Measurements from ENCODE around the gene PARVG.

Gene PARVG

GRCh38 chr22:44175676-44176075, 5.0 kb upstream of the PARVG start:
- Histone ChIP-seq H3K9me3 (ENCODE audit: control extremely low read depth in 1 of 5, control insufficient read depth in 4 of 5, insufficient read depth in 2 of 5, low read depth in 1 of 5, low read length in 4 of 5) (no peaks in the 10 kb centered on the region), H3K4me1 (ENCODE audit: control extremely low read depth in 1 of 4, control insufficient read depth in 4 of 4, insufficient read depth in 4 of 4, low read length in 3 of 4) (peaks cover 10 to 57% (median 37%) of the 10 kb centered on the region in 4 experiments), H3K27me3 (replicated peaks in 2 of 5; ENCODE audit: control insufficient read depth in 4 of 5, insufficient read depth in 5 of 5, low read length in 4 of 5) (no peaks in the 10 kb centered on the region), H3K27ac (ENCODE audit: insufficient read depth in 1 of 2, low read depth in 1 of 2, low read length in 2 of 2, poor library complexity in 1 of 2, severe bottlenecking in 2 of 2) (no peak overlapping the region), H3K36me3 (ENCODE audit: control insufficient read depth in 4 of 4, insufficient read depth in 4 of 4, low read length in 3 of 4) (peaks cover 0 to 3% (median 0%) of the 10 kb centered on the region in 4 experiments), H3K4me3 (ENCODE audit: control insufficient read depth in 1 of 7, extremely low read depth in 1 of 7, insufficient read depth in 4 of 7, low read depth in 2 of 7, low read length in 6 of 7) (no peak overlapping the region)
- DNase-seq: no peak
- CTCF ChIA-PET: interaction anchor here (1.9 kb wide), 1 partner anchor 11 kb away, joined by 5 read pairs; no protein-coding TSS in a partner anchor
- 95% methylated on average over 7 of the region's 8 CpGs for WGBS (ENCODE audit: insufficient coverage)
- POLR2A ChIA-PET: no interaction called here

- WGBS (ENCODE audit: insufficient coverage): 86% methylated on average over 8 of the region's 10 CpGs
- Histone ChIP-seq H3K27me3 (replicated peaks in 2 of 5; ENCODE audit: control insufficient read depth in 4 of 5, insufficient read depth in 5 of 5, low read length in 4 of 5) (no peaks in the 10 kb centered on the region), H3K27ac (ENCODE audit: insufficient read depth in 1 of 2, low read depth in 1 of 2, low read length in 2 of 2, poor library complexity in 1 of 2, severe bottlenecking in 2 of 2) (no peak overlapping the region), H3K9me3 (ENCODE audit: control extremely low read depth in 1 of 5, control insufficient read depth in 4 of 5, insufficient read depth in 2 of 5, low read depth in 1 of 5, low read length in 4 of 5) (no peaks in the 10 kb centered on the region), H3K4me3 (ENCODE audit: control insufficient read depth in 1 of 7, extremely low read depth in 1 of 7, insufficient read depth in 4 of 7, low read depth in 2 of 7, low read length in 6 of 7) (peak overlapping the region in 1 of 7 experiments; percentile 86), H3K36me3 (ENCODE audit: control insufficient read depth in 4 of 4, insufficient read depth in 4 of 4, low read length in 3 of 4) (peaks cover 0 to 13% (median 6%) of the 10 kb centered on the region in 4 experiments), H3K4me1 (ENCODE audit: control extremely low read depth in 1 of 4, control insufficient read depth in 4 of 4, insufficient read depth in 4 of 4, low read length in 3 of 4) (peaks cover 3 to 51% (median 37%) of the 10 kb centered on the region in 4 experiments)
- no peak for DNase-seq
- ChIA-PET CTCF (interaction anchor here (0.9 to 1.3 kb wide), 3 partner anchors 11 to 16 kb away, joined by 3 to 4 read pairs (median 3); no protein-coding TSS in a partner anchor), POLR2A (no interaction called here)
Measured at GRCh38 chr22:44179196-44179988, 1.3 kb upstream of the PARVG start.

GRCh38 chr22:44179989-44180705, 578 bp upstream of the PARVG start:
- H3K4me3 ChIP-seq (ENCODE audit: control insufficient read depth in 1 of 7, extremely low read depth in 1 of 7, insufficient read depth in 4 of 7, low read depth in 2 of 7, low read length in 6 of 7): peak overlapping the region in 4 of 7 experiments; percentile 76 to 91 (median 85)
- H3K9me3 ChIP-seq (ENCODE audit: control extremely low read depth in 1 of 5, control insufficient read depth in 4 of 5, insufficient read depth in 2 of 5, low read depth in 1 of 5, low read length in 4 of 5): no peaks in the 10 kb centered on the region
- peak in 2 of 3 donors; percentile 11 to 17 for DNase-seq
- peak overlapping the region; percentile 83 to 93 for H3K27ac ChIP-seq (ENCODE audit: insufficient read depth in 1 of 2, low read depth in 1 of 2, low read length in 2 of 2, poor library complexity in 1 of 2, severe bottlenecking in 2 of 2)
- H3K36me3 ChIP-seq (ENCODE audit: control insufficient read depth in 4 of 4, insufficient read depth in 4 of 4, low read length in 3 of 4): peaks cover 0 to 20% (median 12%) of the 10 kb centered on the region in 4 experiments
- POLR2A ChIA-PET: interaction anchor here (1.8 to 2.8 kb wide), 2 partner anchors 8 to 13 kb away, joined by 6 to 14 read pairs; no protein-coding TSS in a partner anchor
- CTCF ChIA-PET: interaction anchor here (0.9 to 1.4 kb wide), 5 partner anchors 9 to 94 kb away, joined by 3 to 4 read pairs (median 3); no protein-coding TSS in a partner anchor
- WGBS (ENCODE audit: insufficient coverage): 93% methylated on average over 4 of the region's 6 CpGs
- peaks cover 3 to 51% (median 37%) of the 10 kb centered on the region in 4 experiments for H3K4me1 ChIP-seq (ENCODE audit: control extremely low read depth in 1 of 4, control insufficient read depth in 4 of 4, insufficient read depth in 4 of 4, low read length in 3 of 4)
- H3K27me3 ChIP-seq (replicated peaks in 2 of 5; ENCODE audit: control insufficient read depth in 4 of 5, insufficient read depth in 5 of 5, low read length in 4 of 5): no peaks in the 10 kb centered on the region

- CTCF ChIA-PET: interaction anchor here (1.0 to 1.5 kb wide), 9 partner anchors 8 to 445 kb away, joined by 3 to 4 read pairs (median 3); no protein-coding TSS in a partner anchor
- Histone ChIP-seq H3K4me3 (ENCODE audit: control insufficient read depth in 1 of 7, extremely low read depth in 1 of 7, insufficient read depth in 4 of 7, low read depth in 2 of 7, low read length in 6 of 7) (peak overlapping the region; percentile 55 to 91 (median 76)), H3K27ac (ENCODE audit: insufficient read depth in 1 of 2, low read depth in 1 of 2, low read length in 2 of 2, poor library complexity in 1 of 2, severe bottlenecking in 2 of 2) (peak overlapping the region; percentile 83 to 93)
Measured at GRCh38 chr22:44181033-44181911, 547 bp downstream of the PARVG start.

GRCh38 chr22:44181912-44182587, 1.3 kb downstream of the PARVG start:
- WGBS (ENCODE audit: insufficient coverage): 5% methylated on average over 13 of the region's 17 CpGs
- POLR2A ChIA-PET: interaction anchor here (0.7 to 2.8 kb wide), 4 partner anchors 10 to 48 kb away, joined by 3 to 14 read pairs (median 6); no protein-coding TSS in a partner anchor
- CTCF ChIA-PET: interaction anchor here (1.0 to 1.5 kb wide), 6 partner anchors 9 to 444 kb away, joined by 3 to 4 read pairs (median 4); no protein-coding TSS in a partner anchor
- Histone ChIP-seq H3K27me3 (replicated peaks in 2 of 5; ENCODE audit: control insufficient read depth in 4 of 5, insufficient read depth in 5 of 5, low read length in 4 of 5) (no peaks in the 10 kb centered on the region), H3K27ac (ENCODE audit: insufficient read depth in 1 of 2, low read depth in 1 of 2, low read length in 2 of 2, poor library complexity in 1 of 2, severe bottlenecking in 2 of 2) (peak overlapping the region; percentile 83 to 93), H3K36me3 (ENCODE audit: control insufficient read depth in 4 of 4, insufficient read depth in 4 of 4, low read length in 3 of 4) (peaks cover 0 to 38% (median 26%) of the 10 kb centered on the region in 4 experiments), H3K9me3 (ENCODE audit: control extremely low read depth in 1 of 5, control insufficient read depth in 4 of 5, insufficient read depth in 2 of 5, low read depth in 1 of 5, low read length in 4 of 5) (no peaks in the 10 kb centered on the region), H3K4me3 (ENCODE audit: control insufficient read depth in 1 of 7, extremely low read depth in 1 of 7, insufficient read depth in 4 of 7, low read depth in 2 of 7, low read length in 6 of 7) (peak overlapping the region; percentile 55 to 91 (median 76)), H3K4me1 (ENCODE audit: control extremely low read depth in 1 of 4, control insufficient read depth in 4 of 4, insufficient read depth in 4 of 4, low read length in 3 of 4) (peaks cover 3 to 57% (median 37%) of the 10 kb centered on the region in 4 experiments)
- DNase-seq: no peak

More at GRCh38 chr22:44181033-44181911, 547 bp downstream of the PARVG start:
- POLR2A ChIA-PET: interaction anchor here (0.7 to 2.8 kb wide), 5 partner anchors 9 to 48 kb away, joined by 3 to 14 read pairs (median 5); no protein-coding TSS in a partner anchor
- no peaks in the 10 kb centered on the region for H3K27me3 ChIP-seq (replicated peaks in 2 of 5; ENCODE audit: control insufficient read depth in 4 of 5, insufficient read depth in 5 of 5, low read length in 4 of 5)
- peaks cover 0 to 31% (median 22%) of the 10 kb centered on the region in 4 experiments for H3K36me3 ChIP-seq (ENCODE audit: control insufficient read depth in 4 of 4, insufficient read depth in 4 of 4, low read length in 3 of 4)
- DNase-seq: peak; percentile 84 to 98 (median 95)
- H3K9me3 ChIP-seq (ENCODE audit: control extremely low read depth in 1 of 5, control insufficient read depth in 4 of 5, insufficient read depth in 2 of 5, low read depth in 1 of 5, low read length in 4 of 5): no peaks in the 10 kb centered on the region
- peaks cover 3 to 51% (median 37%) of the 10 kb centered on the region in 4 experiments for H3K4me1 ChIP-seq (ENCODE audit: control extremely low read depth in 1 of 4, control insufficient read depth in 4 of 4, insufficient read depth in 4 of 4, low read length in 3 of 4)
- 0% methylated on average over 19 of the region's 40 CpGs for WGBS (ENCODE audit: insufficient coverage)

All from common myeloid progenitor, CD34-positive (primary cell).